Measurements from ENCODE around the gene ZNF367.
A peak's percentile ranks its signal among the peaks of the same experiment; 100 is the strongest.

Gene ZNF367

DNA sequence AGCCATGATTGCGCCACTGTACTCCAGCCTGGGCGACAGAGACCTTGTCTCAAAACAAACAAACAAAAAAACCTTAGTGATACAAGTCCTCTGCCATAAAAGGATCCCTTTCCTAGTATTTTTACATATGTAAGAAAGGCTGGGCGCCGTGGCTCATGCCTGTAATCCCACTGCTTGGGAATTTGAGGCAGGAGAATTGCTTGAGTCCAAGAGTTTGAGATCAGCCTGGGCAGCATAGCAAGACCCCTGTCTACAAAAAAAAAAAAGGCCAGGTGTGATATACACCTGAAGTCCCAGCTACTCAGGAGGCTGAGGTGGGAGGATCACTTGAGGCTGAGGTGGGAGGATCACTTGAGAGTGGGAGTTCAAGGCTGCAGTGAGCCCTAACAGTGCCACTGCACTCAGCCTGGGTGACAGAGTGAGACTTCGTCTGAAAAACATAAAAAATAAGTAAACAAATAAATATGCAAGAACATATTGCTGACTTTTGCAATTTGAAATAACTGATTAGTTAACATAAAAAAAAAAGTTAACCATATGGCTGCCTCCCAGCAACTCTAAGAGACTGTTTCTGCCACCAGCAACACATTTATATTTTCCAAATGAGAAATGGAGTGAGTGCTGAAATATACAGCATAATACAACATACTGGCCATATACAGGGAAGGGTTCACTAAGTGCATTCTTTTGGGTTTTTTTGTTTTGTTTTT is 6.9 kb downstream of the ZNF367 start:
- Histone ChIP-seq H3K9me3 (ENCODE audit: insufficient read depth, low read length) (no peaks in the 10 kb centered on the region), H3K9ac (ENCODE audit: low read length) (no peak overlapping the region), H3K4me2 (ENCODE audit: low read length) (no peak overlapping the region), H3K79me2 (ENCODE audit: low read length) (peaks cover 98% of the 10 kb centered on the region), H3K36me3 (replicated peaks; ENCODE audit: low read depth, low read length) (peaks cover 21% of the 10 kb centered on the region), H4K20me1 (ENCODE audit: insufficient read depth, low read length) (peaks cover 79% of the 10 kb centered on the region), H3K4me1 (ENCODE audit: low read length) (peaks cover 34% of the 10 kb centered on the region), H3K4me3 (ENCODE audit: low read length) (no peak overlapping the region), H3K27me3 (ENCODE audit: low read depth, low read length) (no peaks in the 10 kb centered on the region), H3K27ac (ENCODE audit: low read length) (no peak overlapping the region), H2AFZ (ENCODE audit: low read depth, low read length) (no peak overlapping the region)
- TF ChIP-seq, protein P1, sequence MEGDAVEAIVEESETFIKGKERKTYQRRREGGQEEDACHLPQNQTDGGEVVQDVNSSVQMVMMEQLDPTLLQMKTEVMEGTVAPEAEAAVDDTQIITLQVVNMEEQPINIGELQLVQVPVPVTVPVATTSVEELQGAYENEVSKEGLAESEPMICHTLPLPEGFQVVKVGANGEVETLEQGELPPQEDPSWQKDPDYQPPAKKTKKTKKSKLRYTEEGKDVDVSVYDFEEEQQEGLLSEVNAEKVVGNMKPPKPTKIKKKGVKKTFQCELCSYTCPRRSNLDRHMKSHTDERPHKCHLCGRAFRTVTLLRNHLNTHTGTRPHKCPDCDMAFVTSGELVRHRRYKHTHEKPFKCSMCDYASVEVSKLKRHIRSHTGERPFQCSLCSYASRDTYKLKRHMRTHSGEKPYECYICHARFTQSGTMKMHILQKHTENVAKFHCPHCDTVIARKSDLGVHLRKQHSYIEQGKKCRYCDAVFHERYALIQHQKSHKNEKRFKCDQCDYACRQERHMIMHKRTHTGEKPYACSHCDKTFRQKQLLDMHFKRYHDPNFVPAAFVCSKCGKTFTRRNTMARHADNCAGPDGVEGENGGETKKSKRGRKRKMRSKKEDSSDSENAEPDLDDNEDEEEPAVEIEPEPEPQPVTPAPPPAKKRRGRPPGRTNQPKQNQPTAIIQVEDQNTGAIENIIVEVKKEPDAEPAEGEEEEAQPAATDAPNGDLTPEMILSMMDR (IDR thresholded peaks at IDR 0.05; ENCODE audit: low read depth, low read length): no peak
- no peak for TF ChIP-seq EZH2phosphoT487 (IDR thresholded peaks at IDR 0.05; ENCODE audit: low read depth)

DNA sequence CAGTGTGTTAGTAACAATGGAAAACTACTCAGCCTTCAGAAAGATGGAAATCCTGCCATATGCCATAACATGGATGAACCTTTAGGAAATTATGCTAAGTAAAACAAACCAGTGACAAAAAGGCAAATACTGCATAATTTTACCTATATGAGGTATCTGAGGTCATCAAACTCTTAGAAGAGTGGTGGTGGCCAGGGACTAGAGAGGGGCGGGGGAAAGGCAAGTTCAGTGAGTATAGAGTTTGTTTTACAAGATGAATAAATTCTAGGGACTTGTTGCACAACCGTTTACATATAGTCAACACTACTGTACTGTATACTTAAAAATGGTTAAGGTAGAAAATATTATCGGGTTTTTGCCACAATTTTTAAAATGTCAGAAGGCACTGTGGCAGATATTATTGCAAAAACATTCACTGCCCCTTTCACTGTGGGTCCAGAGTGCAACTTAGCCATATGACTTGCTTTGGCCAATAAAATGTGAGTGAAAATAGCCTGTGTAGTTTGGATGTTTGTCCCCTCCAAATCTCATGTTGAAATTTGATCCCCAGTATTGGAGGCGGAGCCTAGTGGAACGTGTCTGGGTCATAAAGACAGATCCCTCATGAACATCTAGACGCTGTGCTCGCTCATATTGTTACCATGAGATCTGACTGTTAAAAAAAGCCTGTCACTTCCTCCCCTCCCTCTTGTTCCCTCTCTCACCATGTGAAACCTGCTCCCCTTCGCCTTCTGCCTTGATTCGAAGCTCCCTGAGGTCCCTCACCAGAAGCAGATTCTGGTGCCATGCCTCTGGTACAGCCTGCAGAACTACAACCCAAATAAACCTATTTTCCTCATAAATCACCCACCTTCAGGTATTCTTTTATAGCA is 9.5 kb downstream of the ZNF367 start:
- no peak overlapping the region for H3K4me3 ChIP-seq (ENCODE audit: low read length)
- no peak overlapping the region for H2AFZ ChIP-seq (ENCODE audit: low read depth, low read length)
- peaks cover 76% of the 10 kb centered on the region for H4K20me1 ChIP-seq (ENCODE audit: insufficient read depth, low read length)
- TF ChIP-seq, protein P1 (IDR thresholded peaks at IDR 0.05; ENCODE audit: low read depth, low read length): no peak
- TF ChIP-seq EZH2phosphoT487 (IDR thresholded peaks at IDR 0.05; ENCODE audit: low read depth): no peak
- no peaks in the 10 kb centered on the region for H3K27me3 ChIP-seq (ENCODE audit: low read depth, low read length)
- H3K9me3 ChIP-seq (ENCODE audit: insufficient read depth, low read length): no peaks in the 10 kb centered on the region
- H3K27ac ChIP-seq (ENCODE audit: low read length): no peak overlapping the region
- peaks cover 18% of the 10 kb centered on the region for H3K4me1 ChIP-seq (ENCODE audit: low read length)
- H3K79me2 ChIP-seq (ENCODE audit: low read length): peaks cover 98% of the 10 kb centered on the region
- H3K36me3 ChIP-seq (replicated peaks; ENCODE audit: low read depth, low read length): peaks cover 25% of the 10 kb centered on the region
- no peak overlapping the region for H3K4me2 ChIP-seq (ENCODE audit: low read length)
- H3K9ac ChIP-seq (ENCODE audit: low read length): no peak overlapping the region

DNA sequence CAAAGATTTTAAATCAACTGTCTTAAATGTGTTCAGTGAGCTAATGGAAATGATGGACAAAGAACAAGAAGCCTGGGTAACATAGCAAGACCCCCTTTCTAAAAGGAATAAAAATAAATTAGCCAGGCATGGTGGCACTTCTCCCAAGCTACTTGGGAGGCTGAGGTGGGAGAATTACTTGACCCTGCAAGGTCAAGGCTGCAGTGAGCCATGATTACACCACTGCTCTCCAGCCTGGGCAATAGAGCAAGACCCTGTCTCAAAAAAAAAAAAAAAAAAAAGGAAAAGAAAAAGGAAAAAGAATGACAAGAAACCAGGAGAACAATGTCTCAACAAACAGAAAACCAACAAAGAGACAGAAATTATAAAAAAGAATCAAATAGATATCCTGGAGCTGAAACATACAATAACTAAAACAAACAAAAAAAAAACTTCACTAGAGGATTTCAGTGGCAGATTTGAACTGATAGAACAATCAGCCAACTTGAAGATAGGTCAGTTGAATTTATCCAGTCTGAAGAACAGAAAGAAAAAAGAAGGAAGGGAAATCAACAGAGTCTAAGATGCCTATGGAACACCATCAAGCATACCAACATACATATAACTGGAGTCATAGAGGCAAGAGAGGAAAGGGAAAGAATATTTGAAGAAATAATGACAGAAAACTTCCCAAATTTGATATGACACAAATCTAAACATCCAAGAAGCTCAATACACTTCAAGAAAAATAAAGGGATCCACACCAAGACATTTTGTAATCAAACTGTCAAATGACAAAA is 17.8 kb downstream of the ZNF367 start:
- H4K20me1 ChIP-seq (ENCODE audit: insufficient read depth, low read length): peaks cover 51% of the 10 kb centered on the region
- H3K4me1 ChIP-seq (ENCODE audit: low read length): no peaks in the 10 kb centered on the region
- no peak overlapping the region for H3K27ac ChIP-seq (ENCODE audit: low read length)
- H3K4me2 ChIP-seq (ENCODE audit: low read length): no peak overlapping the region
- no peak overlapping the region for H3K9ac ChIP-seq (ENCODE audit: low read length)
- no peaks in the 10 kb centered on the region for H3K9me3 ChIP-seq (ENCODE audit: insufficient read depth, low read length)
- no peak overlapping the region for H3K4me3 ChIP-seq (ENCODE audit: low read length)
- H3K36me3 ChIP-seq (replicated peaks; ENCODE audit: low read depth, low read length): peaks cover 22% of the 10 kb centered on the region
- H3K27me3 ChIP-seq (ENCODE audit: low read depth, low read length): no peaks in the 10 kb centered on the region
- peaks cover 93% of the 10 kb centered on the region for H3K79me2 ChIP-seq (ENCODE audit: low read length)
- TF ChIP-seq, protein P1 (IDR thresholded peaks at IDR 0.05; ENCODE audit: low read depth, low read length): no peak
- TF ChIP-seq EZH2phosphoT487 (IDR thresholded peaks at IDR 0.05; ENCODE audit: low read depth): no peak
- no peak overlapping the region for H2AFZ ChIP-seq (ENCODE audit: low read depth, low read length)

DNA sequence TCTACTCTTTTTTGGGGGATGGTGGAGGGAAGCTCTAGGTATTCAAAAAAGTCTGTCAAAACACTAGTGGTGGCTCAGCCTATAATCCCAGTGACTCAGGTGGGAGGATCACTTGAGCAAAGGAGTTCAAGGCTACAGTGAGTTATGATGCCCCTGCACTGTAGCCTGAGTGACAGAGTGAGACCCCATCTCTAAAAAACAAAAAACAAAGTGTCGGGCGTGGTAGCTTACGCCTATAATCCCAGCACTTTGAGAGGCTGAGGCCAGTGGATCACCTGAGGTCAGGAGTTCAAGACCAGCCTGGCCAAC is 18.9 kb downstream of the ZNF367 start:
- TF ChIP-seq, protein P1 (IDR thresholded peaks at IDR 0.05; ENCODE audit: low read depth, low read length): no peak
- TF ChIP-seq EZH2phosphoT487 (IDR thresholded peaks at IDR 0.05; ENCODE audit: low read depth): no peak
- Histone ChIP-seq H3K4me2 (ENCODE audit: low read length) (no peak overlapping the region), H3K4me3 (ENCODE audit: low read length) (no peak overlapping the region), H2AFZ (ENCODE audit: low read depth, low read length) (no peak overlapping the region), H3K79me2 (ENCODE audit: low read length) (peaks cover 89% of the 10 kb centered on the region), H4K20me1 (ENCODE audit: insufficient read depth, low read length) (peaks cover 53% of the 10 kb centered on the region), H3K27me3 (ENCODE audit: low read depth, low read length) (no peaks in the 10 kb centered on the region), H3K4me1 (ENCODE audit: low read length) (no peaks in the 10 kb centered on the region), H3K9ac (ENCODE audit: low read length) (no peak overlapping the region), H3K36me3 (replicated peaks; ENCODE audit: low read depth, low read length) (peaks cover 25% of the 10 kb centered on the region), H3K9me3 (ENCODE audit: insufficient read depth, low read length) (no peaks in the 10 kb centered on the region), H3K27ac (ENCODE audit: low read length) (peak overlapping the region; percentile 6; the same call in 1 of the 2 replicates)
